GM23338 (cell line): ENCODE data around the gene CEACAM21. TPM values are rescaled to one million over a fixed set of nuclear protein-coding genes. Genes with fewer than 3 reads are reported as not detected.

Experiments
- ATAC-seq: fragments of 200-7000 bp; cut with Tn5 transposase; 3 replicates; pipeline ENCODE4 v1.9.1; 2020
- DNase-seq: peaks from one replicate; pipeline ENCODE4 v3.0.0-alpha.2; 2015; ENCODE audit warnings: low spot score
- H2AFZ ChIP-seq: fragments of 200-600 bp; sonication (generic); 2 replicates; pipeline ENCODE4 v1.8.0; 2016; ENCODE audit warnings: antibody characterized with exemption, mild to moderate bottlenecking, moderate library complexity
- H3F3A ChIP-seq: fragments of 200-600 bp; sonication (generic); replicated peaks from 2 replicates; pipeline ENCODE4 v1.8.0; 2017; ENCODE audit warnings: antibody characterized with exemption, mixed run types, low read depth
- H3K27ac ChIP-seq: fragments of 200-600 bp; sonication (generic); 2 replicates; pipeline ENCODE4 v1.6.1; 2016; ENCODE audit warnings: low read depth
- H3K27me3 ChIP-seq: fragments of 200-600 bp; sonication (generic); 2 replicates; pipeline ENCODE4 v1.8.0; 2016; ENCODE audit warnings: mild to moderate bottlenecking, mixed run types, moderate library complexity; ENCODE audit not compliant: insufficient read depth
- H3K36me3 ChIP-seq: fragments of 200-600 bp; sonication (generic); 2 replicates; pipeline ENCODE4 v1.8.0; 2016; ENCODE audit warnings: mild to moderate bottlenecking; ENCODE audit not compliant: insufficient read depth
- H3K4me1 ChIP-seq: fragments of 200-600 bp; sonication (generic); 2 replicates; pipeline ENCODE4 v1.8.0; 2016; ENCODE audit warnings: mild to moderate bottlenecking, moderate library complexity; ENCODE audit not compliant: insufficient read depth
- H3K4me2 ChIP-seq: fragments of 200-600 bp; sonication (generic); 2 replicates; pipeline ENCODE4 v1.7.1; 2017; ENCODE audit warnings: mixed run types
- H3K4me3 ChIP-seq: fragments of 200-600 bp; sonication (generic); 2 replicates; pipeline ENCODE4 v1.6.1; 2016; ENCODE audit warnings: mixed run types
- H3K79me2 ChIP-seq: fragments of 200-600 bp; sonication (generic); replicated peaks from 2 replicates; pipeline ENCODE4 v1.8.0; 2017; ENCODE audit warnings: mild to moderate bottlenecking; ENCODE audit not compliant: insufficient read depth
- H3K9me2 ChIP-seq: fragments of 200-600 bp; sonication (generic); 2 replicates; pipeline ENCODE4 v1.8.0; 2017; ENCODE audit not compliant: insufficient read depth
- H4K20me1 ChIP-seq: fragments of 200-600 bp; sonication (generic); replicated peaks from 2 replicates; pipeline ENCODE4 v1.8.0; 2017; ENCODE audit warnings: mild to moderate bottlenecking; ENCODE audit not compliant: insufficient read depth
- H3K27ac Mint-ChIP-seq: 2 replicates; pipeline ENCODE4 v1.8.0; 2020; ENCODE audit warnings: inconsistent platforms, mild to moderate bottlenecking, moderate library complexity, mixed read lengths
- H3K27me3 Mint-ChIP-seq: 3 replicates; pipeline ENCODE4 v1.8.0; 2022; ENCODE audit warnings: low read depth, mild to moderate bottlenecking, moderate library complexity, mixed read lengths, inconsistent platforms; ENCODE audit not compliant: insufficient read depth, poor library complexity
- H3K36me3 Mint-ChIP-seq: 3 replicates; pipeline ENCODE4 v1.8.0; 2021; ENCODE audit warnings: low read depth, mild to moderate bottlenecking, inconsistent platforms, moderate library complexity, mixed read lengths
- H3K4me1 Mint-ChIP-seq: 3 replicates; pipeline ENCODE4 v1.8.0; 2020; ENCODE audit warnings: mild to moderate bottlenecking, inconsistent platforms, mixed read lengths
- H3K4me3 Mint-ChIP-seq: 3 replicates; pipeline ENCODE4 v1.8.0; 2021; ENCODE audit warnings: moderate library complexity, mild to moderate bottlenecking, inconsistent platforms, mixed read lengths
- H3K9me3 Mint-ChIP-seq: 3 replicates; pipeline ENCODE4 v1.8.0; 2020; ENCODE audit warnings: moderate library complexity, mild to moderate bottlenecking, inconsistent platforms, mixed read lengths
- CREB1 ChIP-seq: fragments of 250-450 bp; sonication (Bioruptor Pico); IDR thresholded peaks from 2 replicates; pipeline ENCODE4 v1.5.0; 2020; ENCODE audit warnings: low read depth, mild to moderate bottlenecking, moderate library complexity
- CTCF ChIP-seq, 2 experiments: fragments of 200-600 bp in 1 of 2; sonication (generic) in 1 of 2; conservative IDR thresholded peaks; 2 replicates each; pipeline versions ENCODE4 v1.5.1 to v1.6.1; 2016 to 2017; ENCODE audit warnings: antibody characterized with exemption in 2 of 2, low read depth in 2 of 2, mild to moderate bottlenecking in 2 of 2, moderate library complexity in 1 of 2
- ETS1 ChIP-seq: IDR thresholded peaks from 2 replicates; pipeline ENCODE4 v1.6.1; 2016; ENCODE audit warnings: antibody characterized with exemption
- EZH2 ChIP-seq: fragments of 200-600 bp; sonication (generic); IDR thresholded peaks from one replicate; pipeline ENCODE4 v1.8.0; 2017; ENCODE audit warnings: antibody characterized with exemption, mild to moderate bottlenecking, low read depth; ENCODE audit not compliant: unreplicated experiment
- EZH2phosphoT487 ChIP-seq: fragments of 200-600 bp; sonication (generic); IDR thresholded peaks from one replicate; pipeline ENCODE4 v1.8.1; 2018; ENCODE audit warnings: antibody characterized with exemption; ENCODE audit not compliant: unreplicated experiment
- JUNB ChIP-seq: IDR thresholded peaks from one replicate; pipeline ENCODE4 v1.6.1; 2016; ENCODE audit warnings: antibody characterized with exemption; ENCODE audit not compliant: unreplicated experiment
- NANOG ChIP-seq: IDR thresholded peaks from 2 replicates; pipeline ENCODE4 v1.6.1; 2016; ENCODE audit warnings: antibody characterized with exemption, borderline replicate concordance
- POLR2AphosphoS5 ChIP-seq: IDR thresholded peaks from 2 replicates; pipeline ENCODE4 v1.6.1; 2016; ENCODE audit warnings: antibody characterized with exemption, low read depth
- ZNF114 ChIP-seq: fragments of 250-450 bp; sonication (Bioruptor Pico); IDR thresholded peaks from 2 replicates; pipeline ENCODE4 v1.5.0; 2020; ENCODE audit warnings: mild to moderate bottlenecking, moderate library complexity
- ZNF331 ChIP-seq: fragments of 250-450 bp; sonication (Bioruptor Pico); IDR thresholded peaks from 2 replicates; pipeline ENCODE4 v1.5.0; 2020; ENCODE audit warnings: low read depth, mild to moderate bottlenecking, moderate library complexity
- ZNF462 ChIP-seq: fragments of 250-450 bp; sonication (Bioruptor Pico); IDR thresholded peaks from 2 replicates; pipeline ENCODE4 v1.5.0; 2020; ENCODE audit warnings: mild to moderate bottlenecking, moderate library complexity
- polyA plus RNA-seq: library from polyadenylated mRNA; unstranded; fragments of >200 nt; fragmentation: Nextera tagmentation; extraction: Ambion mirVana; gene quantifications from 2 replicates; pipeline ENCODE4 v1.2.1, GENCODE V29; 2016
- total RNA-seq: library from RNA; depleted of rRNA; stranded (reverse); fragments of >200 nt; shearing (Covaris generic); gene quantifications from 2 replicates; pipeline ENCODE4 v1.2.3, GENCODE V29; 2014

CEACAM21 gene
- total and polyA plus RNA-seq, 2 experiments from 2014 or later, result not detected

GRCh38 chr19:41530184-41530534, 45.8 kb upstream of the CEACAM21 start:
- ATAC-seq, result no peak
- Histone ChIP-seq H3F3A (no peaks in the 10 kb centered on the region), H3K27me3 (peaks cover 6% of the 10 kb centered on the region; the same call in 1 of the 2 replicates), H3K4me1 (no peaks in the 10 kb centered on the region), H3K36me3 (no peaks in the 10 kb centered on the region), H3K27ac (no peak overlapping the region), H2AFZ (no peak overlapping the region), H3K9me2 (peaks cover 17% of the 10 kb centered on the region), H3K79me2 (no peaks in the 10 kb centered on the region), H3K4me2 (no peak overlapping the region), H4K20me1 (no peaks in the 10 kb centered on the region), H3K4me3 (no peak overlapping the region)
- Mint-ChIP-seq H3K27ac (no peak overlapping the region), H3K4me3 (no peak overlapping the region), H3K36me3 (no peaks in the 10 kb centered on the region), H3K9me3 (peaks cover 5% of the 10 kb centered on the region; the same call in 1 of the 3 replicates), H3K4me1 (peaks cover 10% of the 10 kb centered on the region), H3K27me3 (peaks cover 9% of the 10 kb centered on the region)
- DNase-seq, result no peak
- no peak for TF ChIP-seq ETS1
- TF ChIP-seq JUNB, result no peak
- TF ChIP-seq EZH2, result no peak

GRCh38 chr19:41530761-41531301, 45.1 kb upstream of the CEACAM21 start:
- no peaks in the 10 kb centered on the region for H3K27me3 ChIP-seq
- no peaks in the 10 kb centered on the region for H3K4me1 ChIP-seq
- no peaks in the 10 kb centered on the region for H4K20me1 ChIP-seq
- no peak overlapping the region for H3K4me3 ChIP-seq
- H3F3A ChIP-seq, result no peaks in the 10 kb centered on the region
- Mint-ChIP-seq H3K27ac (no peak overlapping the region), H3K4me1 (peaks cover 10% of the 10 kb centered on the region), H3K9me3 (peaks cover 5% of the 10 kb centered on the region; the same call in 1 of the 3 replicates), H3K36me3 (no peaks in the 10 kb centered on the region), H3K4me3 (no peak overlapping the region), H3K27me3 (peaks cover 9% of the 10 kb centered on the region)
- H3K9me2 ChIP-seq, result peaks cover 17% of the 10 kb centered on the region
- H3K4me2 ChIP-seq, result no peak overlapping the region
- ATAC-seq (no peak), DNase-seq (no peak)
- H3K79me2 ChIP-seq, result no peaks in the 10 kb centered on the region
- H2AFZ ChIP-seq, result no peak overlapping the region
- no peak overlapping the region for H3K27ac ChIP-seq
- no peaks in the 10 kb centered on the region for H3K36me3 ChIP-seq
- TF ChIP-seq EZH2 (no peak), POLR2AphosphoS5 (no peak), ZNF462 (CRISPR knock-in tag) (no peak), CREB1 (CRISPR knock-in tag) (no peak), JUNB (no peak), ETS1 (no peak), CTCF (conservative IDR thresholded peaks at IDR 0.05; ENCODE audit: low read depth in 2 of 2) (no peak), EZH2phosphoT487 (no peak), ZNF331 (no peak), ZNF114 (CRISPR knock-in tag) (no peak), NANOG (no peak)
